ENCODE results near the gene SLC48A1.

The SLC48A1 gene

GRCh38 chr12:47789712-47790489, 16.9 kb downstream of the SLC48A1 start:
- no peak overlapping the region for H3K9ac ChIP-seq (ENCODE audit: low read length in 5 of 5)
- no peaks in the 10 kb centered on the region for H3K27me3 ChIP-seq (ENCODE audit: control insufficient read depth in 5 of 5, insufficient read depth in 4 of 5, low read length in 5 of 5)
- H3K4me3 ChIP-seq (ENCODE audit: low read depth in 1 of 5, low read length in 5 of 5): no peak overlapping the region
- peaks cover 0 to 4% (median 0%) of the 10 kb centered on the region in 5 donors for H3K4me1 ChIP-seq (ENCODE audit: control insufficient read depth in 5 of 5, insufficient read depth in 5 of 5, low read length in 5 of 5)
- no peaks in the 10 kb centered on the region for H3K9me3 ChIP-seq (ENCODE audit: control insufficient read depth in 5 of 5, low read length in 5 of 5)
- H3K36me3 ChIP-seq (ENCODE audit: control insufficient read depth in 5 of 5, insufficient read depth in 5 of 5, low read length in 5 of 5): peaks cover 7 to 99% (median 98%) of the 10 kb centered on the region in 5 donors
- no peak overlapping the region for H3K27ac ChIP-seq (ENCODE audit: low read depth, low read length)

DNA sequence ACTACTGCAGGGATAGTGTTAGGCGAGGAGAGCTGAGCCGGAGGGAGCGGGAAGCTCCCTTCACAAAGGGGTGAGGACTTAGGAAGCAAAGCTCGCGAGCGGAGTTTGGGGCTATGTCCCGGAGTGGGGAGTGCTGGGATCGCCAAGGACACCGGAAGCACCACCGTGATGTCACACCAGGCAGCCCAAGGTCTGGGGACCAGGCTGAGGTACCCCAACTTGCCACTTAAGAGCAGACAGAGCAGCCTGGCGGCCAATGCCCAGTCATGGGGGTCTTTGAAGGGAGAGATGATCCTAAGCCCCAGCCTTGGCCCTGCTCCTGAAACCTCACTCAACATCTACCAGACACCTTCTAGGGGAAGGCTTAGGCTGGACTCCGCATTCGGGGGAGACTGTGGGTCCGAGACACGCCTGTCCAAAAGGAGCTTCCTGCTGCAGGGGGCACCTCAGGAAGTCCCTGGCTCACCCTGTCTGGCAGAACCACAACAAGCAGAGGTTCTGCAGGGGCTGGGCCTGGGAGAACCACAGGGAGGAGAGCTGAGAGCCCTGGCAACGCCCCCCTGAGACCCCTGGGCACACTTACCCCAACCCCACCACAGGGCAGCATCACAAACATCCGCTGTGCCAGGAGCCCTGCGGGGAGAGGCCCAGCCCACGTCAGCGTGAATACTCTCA, 17.8 kb downstream of the SLC48A1 start:
- Histone ChIP-seq H3K4me3 (ENCODE audit: low read depth in 1 of 5, low read length in 5 of 5) (no peak overlapping the region), H3K9ac (ENCODE audit: low read length in 5 of 5) (no peak overlapping the region), H3K9me3 (ENCODE audit: control insufficient read depth in 5 of 5, low read length in 5 of 5) (no peaks in the 10 kb centered on the region), H3K36me3 (ENCODE audit: control insufficient read depth in 5 of 5, insufficient read depth in 5 of 5, low read length in 5 of 5) (peaks cover 7 to 99% (median 98%) of the 10 kb centered on the region in 5 donors), H3K27me3 (ENCODE audit: control insufficient read depth in 5 of 5, insufficient read depth in 4 of 5, low read length in 5 of 5) (no peaks in the 10 kb centered on the region), H3K27ac (ENCODE audit: low read depth, low read length) (no peak overlapping the region), H3K4me1 (ENCODE audit: control insufficient read depth in 5 of 5, insufficient read depth in 5 of 5, low read length in 5 of 5) (peaks cover 0 to 4% (median 0%) of the 10 kb centered on the region in 5 donors)

- Histone ChIP-seq H3K27me3 (ENCODE audit: control insufficient read depth in 5 of 5, insufficient read depth in 4 of 5, low read length in 5 of 5) (no peaks in the 10 kb centered on the region), H3K4me3 (ENCODE audit: low read depth in 1 of 5, low read length in 5 of 5) (no peak overlapping the region), H3K9ac (ENCODE audit: low read length in 5 of 5) (no peak overlapping the region), H3K36me3 (ENCODE audit: control insufficient read depth in 5 of 5, insufficient read depth in 5 of 5, low read length in 5 of 5) (peaks cover 7 to 99% (median 97%) of the 10 kb centered on the region in 5 donors), H3K4me1 (ENCODE audit: control insufficient read depth in 5 of 5, insufficient read depth in 5 of 5, low read length in 5 of 5) (peaks cover 0 to 3% (median 0%) of the 10 kb centered on the region in 5 donors), H3K27ac (ENCODE audit: low read depth, low read length) (no peak overlapping the region), H3K9me3 (ENCODE audit: control insufficient read depth in 5 of 5, low read length in 5 of 5) (no peaks in the 10 kb centered on the region)
These were observed 18.3 kb downstream of the SLC48A1 start for GRCh38 chr12:47791351-47791746.

- Histone ChIP-seq H3K9ac (ENCODE audit: low read length in 5 of 5) (no peak overlapping the region), H3K4me1 (ENCODE audit: control insufficient read depth in 5 of 5, insufficient read depth in 5 of 5, low read length in 5 of 5) (no peaks in the 10 kb centered on the region), H3K27ac (ENCODE audit: low read depth, low read length) (no peak overlapping the region), H3K27me3 (ENCODE audit: control insufficient read depth in 5 of 5, insufficient read depth in 4 of 5, low read length in 5 of 5) (no peaks in the 10 kb centered on the region), H3K36me3 (ENCODE audit: control insufficient read depth in 5 of 5, insufficient read depth in 5 of 5, low read length in 5 of 5) (peaks cover 7 to 99% (median 95%) of the 10 kb centered on the region in 5 donors), H3K4me3 (ENCODE audit: low read depth in 1 of 5, low read length in 5 of 5) (no peak overlapping the region), H3K9me3 (ENCODE audit: control insufficient read depth in 5 of 5, low read length in 5 of 5) (no peaks in the 10 kb centered on the region)
These were observed 18.8 kb downstream of the SLC48A1 start for GRCh38 chr12:47791874-47792273.

DNA sequence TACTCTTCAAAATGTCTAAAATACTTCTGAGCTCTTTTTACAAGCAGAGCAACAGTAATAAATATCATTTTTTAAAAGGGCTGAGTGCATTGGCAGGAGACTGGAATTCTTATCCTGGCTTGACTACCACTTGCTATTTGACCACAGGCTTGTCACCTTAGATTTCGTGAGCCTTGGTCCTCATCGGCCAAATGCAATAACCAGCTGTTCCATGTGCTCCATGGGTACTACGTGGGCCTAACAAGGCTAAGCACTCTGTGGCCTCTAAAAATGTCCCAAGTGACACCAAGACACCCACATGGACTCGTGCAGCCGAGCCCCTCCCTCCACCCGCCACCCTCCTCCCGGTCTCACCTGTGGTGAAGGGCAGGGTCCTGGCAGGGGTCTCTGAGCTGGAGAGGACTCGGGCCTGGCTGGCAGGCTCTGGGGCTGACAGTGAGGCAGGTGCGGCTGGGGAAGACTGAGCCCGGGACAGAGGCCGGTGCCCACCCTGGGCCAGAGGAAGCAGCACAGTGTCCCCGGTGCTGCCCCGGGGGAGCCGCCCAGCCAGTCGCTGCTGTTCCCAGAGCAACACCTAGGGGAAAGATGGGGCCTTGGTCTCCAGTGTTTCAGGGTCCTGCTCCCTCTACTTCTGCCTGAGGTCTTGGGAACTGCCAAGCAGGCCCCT, 20.1 kb downstream of the SLC48A1 start:
- H3K27me3 ChIP-seq (ENCODE audit: control insufficient read depth in 5 of 5, insufficient read depth in 4 of 5, low read length in 5 of 5): no peaks in the 10 kb centered on the region
- H3K4me1 ChIP-seq (ENCODE audit: control insufficient read depth in 5 of 5, insufficient read depth in 5 of 5, low read length in 5 of 5): no peaks in the 10 kb centered on the region
- H3K36me3 ChIP-seq (ENCODE audit: control insufficient read depth in 5 of 5, insufficient read depth in 5 of 5, low read length in 5 of 5): peaks cover 7 to 98% (median 95%) of the 10 kb centered on the region in 5 donors
- H3K9me3 ChIP-seq (ENCODE audit: control insufficient read depth in 5 of 5, low read length in 5 of 5): no peaks in the 10 kb centered on the region
- no peak overlapping the region for H3K27ac ChIP-seq (ENCODE audit: low read depth, low read length)
- H3K9ac ChIP-seq (ENCODE audit: low read length in 5 of 5): no peak overlapping the region
- no peak overlapping the region for H3K4me3 ChIP-seq (ENCODE audit: low read depth in 1 of 5, low read length in 5 of 5)

- H3K27me3 ChIP-seq (ENCODE audit: control insufficient read depth in 5 of 5, insufficient read depth in 4 of 5, low read length in 5 of 5): no peaks in the 10 kb centered on the region
- no peak overlapping the region for H3K9ac ChIP-seq (ENCODE audit: low read length in 5 of 5)
- peaks cover 3 to 12% (median 9%) of the 10 kb centered on the region in 5 donors for H3K4me1 ChIP-seq (ENCODE audit: control insufficient read depth in 5 of 5, insufficient read depth in 5 of 5, low read length in 5 of 5)
- H3K36me3 ChIP-seq (ENCODE audit: control insufficient read depth in 5 of 5, insufficient read depth in 5 of 5, low read length in 5 of 5): peaks cover 7 to 92% (median 88%) of the 10 kb centered on the region in 5 donors
- no peak overlapping the region for H3K4me3 ChIP-seq (ENCODE audit: low read depth in 1 of 5, low read length in 5 of 5)
- H3K27ac ChIP-seq (ENCODE audit: low read depth, low read length): no peak overlapping the region
- H3K9me3 ChIP-seq (ENCODE audit: control insufficient read depth in 5 of 5, low read length in 5 of 5): no peaks in the 10 kb centered on the region
These were observed 21.6 kb downstream of the SLC48A1 start for GRCh38 chr12:47794679-47795078.

DNA sequence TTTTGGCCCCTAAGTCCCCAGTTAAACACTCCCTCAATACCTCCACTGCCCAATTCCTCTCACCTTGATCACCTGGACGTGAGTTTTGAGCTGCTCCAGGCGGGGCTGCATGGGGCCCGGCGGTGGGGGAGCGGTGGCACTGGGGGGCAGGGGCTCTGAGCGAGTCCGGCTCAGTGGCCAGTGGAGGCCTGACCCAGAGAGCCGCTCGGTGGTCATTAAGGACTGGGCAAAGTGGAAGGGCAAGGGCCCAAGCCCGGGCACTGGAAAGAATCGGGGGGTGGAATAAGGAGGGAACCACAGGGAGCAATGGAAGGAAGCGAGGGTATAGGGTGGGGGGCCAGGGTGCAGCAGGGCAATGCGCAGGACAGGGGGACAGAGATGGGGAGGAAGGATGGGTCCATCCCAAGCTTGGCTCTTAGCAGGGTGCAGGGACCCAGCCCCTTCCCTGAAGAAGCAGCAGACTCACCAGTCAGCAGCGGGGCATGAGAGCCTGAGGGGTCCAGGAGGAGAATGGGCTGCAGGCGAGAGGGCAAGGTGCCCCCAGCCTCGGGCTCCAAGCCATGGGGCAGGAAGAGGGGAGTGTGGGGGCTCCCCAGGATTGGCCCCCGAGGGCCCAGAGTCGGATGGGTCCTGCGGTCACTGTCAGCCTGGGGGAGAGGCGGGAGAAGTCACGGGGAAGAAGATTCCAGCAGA, 22.2 kb downstream of the SLC48A1 start:
- Histone ChIP-seq H3K4me3 (ENCODE audit: low read depth in 1 of 5, low read length in 5 of 5) (no peak overlapping the region), H3K9me3 (ENCODE audit: control insufficient read depth in 5 of 5, low read length in 5 of 5) (no peaks in the 10 kb centered on the region), H3K9ac (ENCODE audit: low read length in 5 of 5) (no peak overlapping the region), H3K36me3 (ENCODE audit: control insufficient read depth in 5 of 5, insufficient read depth in 5 of 5, low read length in 5 of 5) (peaks cover 7 to 86% (median 82%) of the 10 kb centered on the region in 5 donors), H3K27ac (ENCODE audit: low read depth, low read length) (no peak overlapping the region), H3K4me1 (ENCODE audit: control insufficient read depth in 5 of 5, insufficient read depth in 5 of 5, low read length in 5 of 5) (peaks cover 4 to 18% (median 15%) of the 10 kb centered on the region in 5 donors), H3K27me3 (ENCODE audit: control insufficient read depth in 5 of 5, insufficient read depth in 4 of 5, low read length in 5 of 5) (no peaks in the 10 kb centered on the region)

- Histone ChIP-seq H3K9me3 (ENCODE audit: control insufficient read depth in 5 of 5, low read length in 5 of 5) (no peaks in the 10 kb centered on the region), H3K9ac (ENCODE audit: low read length in 5 of 5) (no peak overlapping the region), H3K36me3 (ENCODE audit: control insufficient read depth in 5 of 5, insufficient read depth in 5 of 5, low read length in 5 of 5) (peaks cover 7 to 85% (median 79%) of the 10 kb centered on the region in 5 donors), H3K27me3 (ENCODE audit: control insufficient read depth in 5 of 5, insufficient read depth in 4 of 5, low read length in 5 of 5) (no peaks in the 10 kb centered on the region), H3K4me3 (ENCODE audit: low read depth in 1 of 5, low read length in 5 of 5) (no peak overlapping the region), H3K4me1 (ENCODE audit: control insufficient read depth in 5 of 5, insufficient read depth in 5 of 5, low read length in 5 of 5) (peaks cover 6 to 24% (median 21%) of the 10 kb centered on the region in 5 donors), H3K27ac (ENCODE audit: low read depth, low read length) (no peak overlapping the region)
These were observed 22.9 kb downstream of the SLC48A1 start for GRCh38 chr12:47795814-47796411.

DNA sequence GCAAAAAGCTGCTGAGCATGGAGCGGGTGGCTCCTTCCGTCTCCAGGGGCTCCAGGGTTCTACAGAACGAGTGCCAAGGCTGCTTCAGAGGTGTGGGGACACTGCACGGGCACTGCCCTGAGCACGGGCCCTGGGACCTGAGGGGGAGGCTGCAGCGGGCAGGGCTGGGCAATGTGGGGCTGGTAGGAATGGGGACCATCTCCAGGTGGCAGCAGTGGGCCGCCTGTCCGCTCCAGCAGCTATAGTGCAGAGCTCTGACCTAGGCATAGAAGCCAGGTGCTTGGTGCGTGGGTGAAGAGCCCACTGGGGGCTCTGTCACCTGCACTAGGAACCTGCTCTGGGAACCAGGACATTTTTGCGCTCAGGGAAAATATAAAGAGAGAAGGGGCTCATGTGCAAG, 24.4 kb downstream of the SLC48A1 start:
- H3K36me3 ChIP-seq (ENCODE audit: control insufficient read depth in 5 of 5, insufficient read depth in 5 of 5, low read length in 5 of 5): peaks cover 7 to 70% (median 65%) of the 10 kb centered on the region in 5 donors

More for the DNA sequence above, 24.4 kb downstream of the SLC48A1 start:
- no peak overlapping the region for H3K9ac ChIP-seq (ENCODE audit: low read length in 5 of 5)
- no peak overlapping the region for H3K4me3 ChIP-seq (ENCODE audit: low read depth in 1 of 5, low read length in 5 of 5)
- H3K9me3 ChIP-seq (ENCODE audit: control insufficient read depth in 5 of 5, low read length in 5 of 5): no peaks in the 10 kb centered on the region
- no peak overlapping the region for H3K27ac ChIP-seq (ENCODE audit: low read depth, low read length)
- peaks cover 17 to 39% (median 36%) of the 10 kb centered on the region in 5 donors for H3K4me1 ChIP-seq (ENCODE audit: control insufficient read depth in 5 of 5, insufficient read depth in 5 of 5, low read length in 5 of 5)
- H3K27me3 ChIP-seq (ENCODE audit: control insufficient read depth in 5 of 5, insufficient read depth in 4 of 5, low read length in 5 of 5): no peaks in the 10 kb centered on the region

Data from subcutaneous abdominal adipose tissue (tissue), 5 donors.